Epithelial cell of proximal tubule (primary cell): Measurements from ENCODE around the gene IGBP1. TPM values are rescaled to one million over a fixed set of nuclear protein-coding genes. Genes with fewer than 3 reads are reported as not detected.

Source experiments
- DNase-seq: peaks from one replicate; pipeline ENCODE4 v3.0.0-alpha.2; 2011; ENCODE audit warnings: low read depth
- H3K4me3 ChIP-seq: 2 replicates; pipeline ENCODE4 v1.5.1; 2011; ENCODE audit warnings: low read depth, mild to moderate bottlenecking, low read length
- CTCF ChIP-seq: conservative IDR thresholded peaks from 2 replicates; pipeline ENCODE4 v1.5.1; 2012; ENCODE audit warnings: low read depth, mild to moderate bottlenecking, low read length
- total RNA-seq: library from RNA; depleted of rRNA; stranded (reverse); fragments of >200 nt; gene quantifications from 2 replicates; pipeline ENCODE4 v1.2.3, GENCODE V29; 2015

Gene IGBP1
- total RNA-seq, 1 donor from 2014 or later = 62.2 TPM

- TF ChIP-seq CTCF = no peak
Measured at GRCh38 chrX:70166601-70167590, 33.6 kb downstream of the IGBP1 start.

GRCh38 chrX:70168238-70169188 lies 35.3 kb downstream of the IGBP1 start:
- no peak for DNase-seq
- H3K4me3 ChIP-seq = no peak overlapping the region

More at GRCh38 chrX:70166601-70167590, 33.6 kb downstream of the IGBP1 start:
- DNase-seq = no peak
- H3K4me3 ChIP-seq = no peak overlapping the region

GRCh38 chrX:70169281-70169680 lies 36.0 kb downstream of the IGBP1 start:
- TF ChIP-seq CTCF = no peak
- DNase-seq = no peak
- H3K4me3 ChIP-seq = no peak overlapping the region

More at GRCh38 chrX:70168238-70169188, 35.3 kb downstream of the IGBP1 start:
- TF ChIP-seq CTCF = no peak

- DNase-seq = no peak
- no peak overlapping the region for H3K4me3 ChIP-seq
- TF ChIP-seq CTCF = no peak
Measured at GRCh38 chrX:70171624-70172023, 38.4 kb downstream of the IGBP1 start.

- no peak for TF ChIP-seq CTCF
- no peak for DNase-seq
- no peak overlapping the region for H3K4me3 ChIP-seq
Measured at GRCh38 chrX:70172221-70172620, 39.0 kb downstream of the IGBP1 start.

GRCh38 chrX:70172964-70173363 lies 39.7 kb downstream of the IGBP1 start:
- DNase-seq = no peak
- no peak for TF ChIP-seq CTCF
- H3K4me3 ChIP-seq = no peak overlapping the region
